Measurements from ENCODE around the gene SMARCD1.

SMARCD1 gene

DNA sequence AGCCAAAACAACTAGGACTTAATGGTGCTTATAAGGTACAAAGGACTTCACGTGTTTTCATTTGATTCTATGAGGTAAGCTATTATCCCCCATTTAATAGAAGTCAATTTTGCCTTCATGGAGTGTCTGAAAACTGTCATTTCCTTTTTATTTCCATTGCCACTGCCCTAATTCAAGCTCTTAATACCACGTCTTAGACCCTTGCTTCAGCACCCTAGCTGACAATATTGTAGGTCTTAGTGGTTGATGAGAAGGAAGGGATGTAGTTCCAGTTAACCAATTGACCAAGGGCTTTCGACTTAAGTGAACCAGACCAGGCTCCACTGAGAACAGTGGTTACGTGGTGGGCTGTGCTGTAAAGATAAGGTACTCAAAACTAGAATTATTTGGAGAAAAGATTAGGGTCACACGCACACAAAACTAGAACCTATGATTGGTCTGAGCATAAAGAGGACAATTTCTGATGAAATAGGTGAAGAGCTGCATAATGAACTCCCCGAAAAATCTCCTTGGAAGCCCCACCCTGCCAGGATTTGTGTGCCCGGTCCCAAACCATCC is 37.4 kb upstream of the SMARCD1 start:
- no peak overlapping the region for H3K27ac ChIP-seq (ENCODE audit: low read length)
- H2AFZ ChIP-seq (ENCODE audit: low read length): no peak overlapping the region
- no peak for DNase-seq
- H3K9me2 ChIP-seq (replicated peaks; ENCODE audit: insufficient read depth, low read length): no peaks in the 10 kb centered on the region
- H3K27me3 ChIP-seq (replicated peaks; ENCODE audit: insufficient read depth, low read length): peaks cover 27% of the 10 kb centered on the region
- H3F3A ChIP-seq (ENCODE audit: insufficient read depth, low read length): no peaks in the 10 kb centered on the region
- H3K4me1 ChIP-seq (ENCODE audit: low read length): peaks cover 6% of the 10 kb centered on the region; the same call in 1 of the 2 replicates
- no peaks in the 10 kb centered on the region for H3K9me3 ChIP-seq (replicated peaks; ENCODE audit: insufficient read depth, low read length)
- TF ChIP-seq EZH2 (optimal IDR thresholded peaks at IDR 0.05; ENCODE audit: low read depth, low read length) (no peak), EZH2phosphoT487 (IDR thresholded peaks at IDR 0.05; ENCODE audit: low read length) (no peak)
- TF ChIP-seq, protein P1, sequence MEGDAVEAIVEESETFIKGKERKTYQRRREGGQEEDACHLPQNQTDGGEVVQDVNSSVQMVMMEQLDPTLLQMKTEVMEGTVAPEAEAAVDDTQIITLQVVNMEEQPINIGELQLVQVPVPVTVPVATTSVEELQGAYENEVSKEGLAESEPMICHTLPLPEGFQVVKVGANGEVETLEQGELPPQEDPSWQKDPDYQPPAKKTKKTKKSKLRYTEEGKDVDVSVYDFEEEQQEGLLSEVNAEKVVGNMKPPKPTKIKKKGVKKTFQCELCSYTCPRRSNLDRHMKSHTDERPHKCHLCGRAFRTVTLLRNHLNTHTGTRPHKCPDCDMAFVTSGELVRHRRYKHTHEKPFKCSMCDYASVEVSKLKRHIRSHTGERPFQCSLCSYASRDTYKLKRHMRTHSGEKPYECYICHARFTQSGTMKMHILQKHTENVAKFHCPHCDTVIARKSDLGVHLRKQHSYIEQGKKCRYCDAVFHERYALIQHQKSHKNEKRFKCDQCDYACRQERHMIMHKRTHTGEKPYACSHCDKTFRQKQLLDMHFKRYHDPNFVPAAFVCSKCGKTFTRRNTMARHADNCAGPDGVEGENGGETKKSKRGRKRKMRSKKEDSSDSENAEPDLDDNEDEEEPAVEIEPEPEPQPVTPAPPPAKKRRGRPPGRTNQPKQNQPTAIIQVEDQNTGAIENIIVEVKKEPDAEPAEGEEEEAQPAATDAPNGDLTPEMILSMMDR (IDR thresholded peaks at IDR 0.05; ENCODE audit: low read length): no peak
- no peaks in the 10 kb centered on the region for H3K79me2 ChIP-seq (ENCODE audit: low read length)
- H4K20me1 ChIP-seq (ENCODE audit: insufficient read depth, low read length): no peaks in the 10 kb centered on the region
- H3K36me3 ChIP-seq (replicated peaks; ENCODE audit: insufficient read depth, low read length): no peaks in the 10 kb centered on the region
- no peak overlapping the region for H3K9ac ChIP-seq (ENCODE audit: low read length)
- H3K4me3 ChIP-seq (ENCODE audit: low read length): no peak overlapping the region
- H3K4me2 ChIP-seq (ENCODE audit: low read depth, low read length): no peak overlapping the region

DNA sequence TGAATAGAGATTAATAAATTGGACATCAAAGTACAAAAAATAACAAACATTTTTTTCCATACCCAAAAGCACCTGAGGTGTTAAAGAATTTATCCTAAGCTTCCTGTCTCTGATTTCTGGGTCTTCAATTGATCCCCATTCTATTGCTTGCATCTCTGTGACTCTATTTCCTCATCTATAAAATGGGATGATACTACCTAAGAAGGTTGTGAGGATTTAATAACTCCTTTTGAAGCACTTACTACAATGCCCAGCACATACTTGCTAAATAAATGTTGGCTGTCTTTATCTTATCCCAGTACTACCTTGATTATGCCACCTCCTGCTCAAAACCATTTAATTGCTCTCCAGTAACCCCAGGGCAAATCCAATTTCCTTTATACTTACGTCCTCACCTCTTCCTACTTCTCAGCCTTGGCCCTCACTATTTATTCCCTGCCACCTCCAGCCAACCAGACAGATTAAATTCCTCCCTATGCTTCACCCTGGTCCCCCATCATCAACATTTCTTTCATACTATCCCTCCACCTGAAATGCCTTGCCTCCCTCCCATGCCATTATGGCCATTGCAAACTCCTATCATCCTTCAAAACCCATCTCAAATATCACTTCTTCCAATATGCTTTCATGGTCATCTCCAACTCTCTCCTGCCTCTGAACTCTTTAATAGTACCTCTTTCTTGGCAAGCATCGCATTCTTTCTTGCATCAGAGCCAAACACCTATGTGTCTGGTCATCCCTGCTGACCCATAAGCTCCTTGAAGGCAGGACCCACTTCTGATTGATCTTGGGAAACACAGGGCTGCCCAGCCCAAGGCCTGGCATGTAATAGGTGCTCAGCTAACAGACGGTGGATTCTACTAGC is 35.7 kb upstream of the SMARCD1 start:
- Histone ChIP-seq H3K4me2 (ENCODE audit: low read depth, low read length) (no peak overlapping the region), H3K4me1 (ENCODE audit: low read length) (peaks cover 6% of the 10 kb centered on the region; the same call in 1 of the 2 replicates), H3F3A (ENCODE audit: insufficient read depth, low read length) (no peaks in the 10 kb centered on the region), H3K9ac (ENCODE audit: low read length) (no peak overlapping the region), H3K79me2 (ENCODE audit: low read length) (no peaks in the 10 kb centered on the region), H3K27ac (ENCODE audit: low read length) (no peak overlapping the region), H3K27me3 (replicated peaks; ENCODE audit: insufficient read depth, low read length) (peaks cover 29% of the 10 kb centered on the region), H4K20me1 (ENCODE audit: insufficient read depth, low read length) (no peaks in the 10 kb centered on the region), H3K4me3 (ENCODE audit: low read length) (no peak overlapping the region), H3K9me2 (replicated peaks; ENCODE audit: insufficient read depth, low read length) (no peaks in the 10 kb centered on the region), H2AFZ (ENCODE audit: low read length) (no peak overlapping the region), H3K9me3 (replicated peaks; ENCODE audit: insufficient read depth, low read length) (no peaks in the 10 kb centered on the region), H3K36me3 (replicated peaks; ENCODE audit: insufficient read depth, low read length) (no peaks in the 10 kb centered on the region)
- DNase-seq: no peak
- no peak for TF ChIP-seq EZH2phosphoT487 (IDR thresholded peaks at IDR 0.05; ENCODE audit: low read length)
- TF ChIP-seq, protein P1 (IDR thresholded peaks at IDR 0.05; ENCODE audit: low read length): no peak
- TF ChIP-seq EZH2 (optimal IDR thresholded peaks at IDR 0.05; ENCODE audit: low read depth, low read length): no peak

DNA sequence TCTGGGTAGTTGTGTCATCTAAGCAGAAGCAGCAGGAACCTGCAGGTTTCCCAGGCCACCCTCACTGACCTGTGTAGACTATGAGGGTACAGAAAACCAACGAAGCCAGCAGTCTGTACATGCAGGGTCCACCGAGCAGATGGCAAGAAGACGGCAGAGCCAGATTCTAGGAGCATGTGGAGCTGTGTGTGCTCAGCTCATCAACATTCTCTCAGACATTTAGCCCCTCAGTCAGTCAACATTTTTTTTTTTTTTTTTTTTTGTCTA is 35.1 kb upstream of the SMARCD1 start:
- peaks cover 6% of the 10 kb centered on the region; the same call in 1 of the 2 replicates for H3K4me1 ChIP-seq (ENCODE audit: low read length)
- H3K27ac ChIP-seq (ENCODE audit: low read length): no peak overlapping the region
- no peaks in the 10 kb centered on the region for H3K79me2 ChIP-seq (ENCODE audit: low read length)
- H3K4me3 ChIP-seq (ENCODE audit: low read length): no peak overlapping the region
- no peaks in the 10 kb centered on the region for H3K9me3 ChIP-seq (replicated peaks; ENCODE audit: insufficient read depth, low read length)
- no peak overlapping the region for H3K9ac ChIP-seq (ENCODE audit: low read length)
- TF ChIP-seq, protein P1 (IDR thresholded peaks at IDR 0.05; ENCODE audit: low read length): no peak
- H3F3A ChIP-seq (ENCODE audit: insufficient read depth, low read length): no peaks in the 10 kb centered on the region
- no peak overlapping the region for H2AFZ ChIP-seq (ENCODE audit: low read length)
- H4K20me1 ChIP-seq (ENCODE audit: insufficient read depth, low read length): no peaks in the 10 kb centered on the region
- H3K9me2 ChIP-seq (replicated peaks; ENCODE audit: insufficient read depth, low read length): no peaks in the 10 kb centered on the region
- H3K27me3 ChIP-seq (replicated peaks; ENCODE audit: insufficient read depth, low read length): peaks cover 29% of the 10 kb centered on the region
- H3K36me3 ChIP-seq (replicated peaks; ENCODE audit: insufficient read depth, low read length): no peaks in the 10 kb centered on the region
- no peak for DNase-seq
- no peak overlapping the region for H3K4me2 ChIP-seq (ENCODE audit: low read depth, low read length)

Measured in MM.1S (cell line).